KMS-11 (cell line): Measurements from ENCODE around the gene ACTN2.

Source experiments
- H2AFZ ChIP-seq: fragments of 200-600 bp; sonication (generic); 2 replicates; pipeline ENCODE4 v1.6.1; 2016; ENCODE audit warnings: antibody characterized with exemption, mixed run types, low read depth
- H3K27ac ChIP-seq: fragments of 200-600 bp; sonication (generic); 2 replicates; pipeline ENCODE4 v1.6.1; 2016; ENCODE audit warnings: mild to moderate bottlenecking, mixed run types
- H3K27me3 ChIP-seq: fragments of 200-600 bp; sonication (generic); 2 replicates; pipeline ENCODE4 v1.6.1; 2017; ENCODE audit warnings: mild to moderate bottlenecking, low read depth, mixed run types, moderate library complexity; ENCODE audit not compliant: insufficient read depth
- H3K36me3 ChIP-seq: fragments of 200-600 bp; sonication (generic); 2 replicates; pipeline ENCODE4 v1.6.1; 2017; ENCODE audit warnings: mild to moderate bottlenecking, mixed run types; ENCODE audit not compliant: insufficient read depth
- H3K4me1 ChIP-seq: fragments of 200-600 bp; sonication (generic); 2 replicates; pipeline ENCODE4 v1.6.1; 2016; ENCODE audit warnings: mild to moderate bottlenecking, low read depth, mixed run types; ENCODE audit not compliant: poor library complexity, severe bottlenecking
- H3K4me2 ChIP-seq: fragments of 200-600 bp; sonication (generic); 2 replicates; pipeline ENCODE4 v1.7.0; 2016; ENCODE audit warnings: mild to moderate bottlenecking, mixed run types
- H3K4me3 ChIP-seq: fragments of 200-600 bp; sonication (generic); IDR thresholded peaks from 2 replicates; pipeline ENCODE4 v1.6.1; 2017; ENCODE audit warnings: low read depth, low read length, mixed read lengths; ENCODE audit not compliant: insufficient read depth
- H3K79me2 ChIP-seq: fragments of 200-600 bp; sonication (generic); 2 replicates; pipeline ENCODE4 v1.6.1; 2016; ENCODE audit warnings: low read depth, mixed run types; ENCODE audit not compliant: insufficient read depth
- H3K9ac ChIP-seq: fragments of 200-600 bp; sonication (generic); 2 replicates; pipeline ENCODE4 v1.6.1; 2016; ENCODE audit warnings: mild to moderate bottlenecking, mixed run types
- H4K20me1 ChIP-seq: fragments of 200-600 bp; sonication (generic); 2 replicates; pipeline ENCODE4 v1.6.1; 2016; ENCODE audit warnings: mild to moderate bottlenecking, mixed run types; ENCODE audit not compliant: insufficient read depth
- CTCF ChIP-seq: fragments of 200-600 bp; sonication (generic); conservative IDR thresholded peaks from 2 replicates; pipeline ENCODE4 v1.6.1; 2017; ENCODE audit warnings: low read depth, mild to moderate bottlenecking, antibody characterized with exemption, low read length, moderate library complexity, mixed read lengths

The ACTN2 gene

GRCh38 chr1:236692128-236692527, 5.8 kb downstream of the ACTN2 start:
- no peaks in the 10 kb centered on the region for H3K36me3 ChIP-seq
- H4K20me1 ChIP-seq: no peaks in the 10 kb centered on the region
- no peaks in the 10 kb centered on the region for H3K4me1 ChIP-seq
- H3K4me3 ChIP-seq: no peak overlapping the region
- H2AFZ ChIP-seq: no peak overlapping the region
- H3K79me2 ChIP-seq: no peaks in the 10 kb centered on the region
- H3K27ac ChIP-seq: no peak overlapping the region
- H3K27me3 ChIP-seq: no peaks in the 10 kb centered on the region
- no peak for TF ChIP-seq CTCF
- H3K9ac ChIP-seq: no peak overlapping the region
- H3K4me2 ChIP-seq: no peak overlapping the region

- H3K4me2 ChIP-seq: no peak overlapping the region
- H3K27ac ChIP-seq: no peak overlapping the region
- no peak overlapping the region for H2AFZ ChIP-seq
- H3K4me3 ChIP-seq: no peak overlapping the region
- no peaks in the 10 kb centered on the region for H3K27me3 ChIP-seq
- no peaks in the 10 kb centered on the region for H3K36me3 ChIP-seq
- H3K9ac ChIP-seq: no peak overlapping the region
- H3K79me2 ChIP-seq: no peaks in the 10 kb centered on the region
- H4K20me1 ChIP-seq: no peaks in the 10 kb centered on the region
- no peaks in the 10 kb centered on the region for H3K4me1 ChIP-seq
- no peak for TF ChIP-seq CTCF
Observed at GRCh38 chr1:236692742-236693141, 6.4 kb downstream of the ACTN2 start.

GRCh38 chr1:236699366-236699765, 13.1 kb downstream of the ACTN2 start:
- no peak for TF ChIP-seq CTCF
- Histone ChIP-seq H3K4me2 (no peak overlapping the region), H3K27ac (no peak overlapping the region), H3K36me3 (no peaks in the 10 kb centered on the region), H3K27me3 (no peaks in the 10 kb centered on the region), H3K79me2 (no peaks in the 10 kb centered on the region), H3K4me3 (no peak overlapping the region), H3K9ac (no peak overlapping the region), H2AFZ (no peak overlapping the region), H3K4me1 (no peaks in the 10 kb centered on the region), H4K20me1 (no peaks in the 10 kb centered on the region)

GRCh38 chr1:236700903-236701302, 14.6 kb downstream of the ACTN2 start:
- Histone ChIP-seq H2AFZ (no peak overlapping the region), H3K27me3 (no peaks in the 10 kb centered on the region), H3K4me1 (no peaks in the 10 kb centered on the region), H3K36me3 (no peaks in the 10 kb centered on the region), H3K4me2 (no peak overlapping the region), H3K4me3 (no peak overlapping the region), H3K9ac (no peak overlapping the region), H3K27ac (no peak overlapping the region), H3K79me2 (no peaks in the 10 kb centered on the region), H4K20me1 (no peaks in the 10 kb centered on the region)
- TF ChIP-seq CTCF: no peak

GRCh38 chr1:236701782-236702181, 15.5 kb downstream of the ACTN2 start:
- H3K79me2 ChIP-seq: no peaks in the 10 kb centered on the region
- H4K20me1 ChIP-seq: no peaks in the 10 kb centered on the region
- no peak overlapping the region for H3K4me3 ChIP-seq
- no peaks in the 10 kb centered on the region for H3K36me3 ChIP-seq
- no peaks in the 10 kb centered on the region for H3K27me3 ChIP-seq
- H3K27ac ChIP-seq: no peak overlapping the region
- no peak for TF ChIP-seq CTCF
- no peaks in the 10 kb centered on the region for H3K4me1 ChIP-seq
- H2AFZ ChIP-seq: no peak overlapping the region
- no peak overlapping the region for H3K9ac ChIP-seq
- H3K4me2 ChIP-seq: no peak overlapping the region
